GM12875 (cell line): ENCODE results near the gene KLHL22.

ENCODE experiments used
- H3K4me3 ChIP-seq: one replicate; pipeline ENCODE4 v1.5.1; 2011; ENCODE audit warnings: low read depth, low read length, control low read depth
- CTCF ChIP-seq: IDR thresholded peaks from 2 replicates; pipeline ENCODE4 v1.5.1; 2011; ENCODE audit warnings: low read depth, mild to moderate bottlenecking, control low read depth, inconsistent platforms, low read length, moderate library complexity, borderline replicate concordance; ENCODE audit not compliant: insufficient read depth

The KLHL22 gene

GRCh38 chr22:20404881-20405280, 90.7 kb downstream of the KLHL22 start:
- no peak for TF ChIP-seq CTCF
- no peak overlapping the region for H3K4me3 ChIP-seq

- no peak overlapping the region for H3K4me3 ChIP-seq
- no peak for TF ChIP-seq CTCF
These were observed 91.8 kb downstream of the KLHL22 start for GRCh38 chr22:20403779-20404140.

- no peak overlapping the region for H3K4me3 ChIP-seq
- TF ChIP-seq CTCF: no peak
These were observed 92.4 kb downstream of the KLHL22 start for GRCh38 chr22:20402960-20403778.

- H3K4me3 ChIP-seq: no peak overlapping the region
- TF ChIP-seq CTCF: no peak
These were observed 94.1 kb downstream of the KLHL22 start for GRCh38 chr22:20401376-20402014.

GRCh38 chr22:20400606-20401375, 94.8 kb downstream of the KLHL22 start:
- TF ChIP-seq CTCF: no peak
- H3K4me3 ChIP-seq: no peak overlapping the region

- no peak overlapping the region for H3K4me3 ChIP-seq
- TF ChIP-seq CTCF: no peak
These were observed 95.6 kb downstream of the KLHL22 start for GRCh38 chr22:20399866-20400605.
